Superior temporal gyrus (tissue), 1 donor: ENCODE data around the gene HIVEP2.

Source experiments
- DNase-seq: peaks from one replicate; pipeline ENCODE4 v3.0.0-alpha.2; 2016; ENCODE audit errors: extremely low spot score

Gene HIVEP2

DNA sequence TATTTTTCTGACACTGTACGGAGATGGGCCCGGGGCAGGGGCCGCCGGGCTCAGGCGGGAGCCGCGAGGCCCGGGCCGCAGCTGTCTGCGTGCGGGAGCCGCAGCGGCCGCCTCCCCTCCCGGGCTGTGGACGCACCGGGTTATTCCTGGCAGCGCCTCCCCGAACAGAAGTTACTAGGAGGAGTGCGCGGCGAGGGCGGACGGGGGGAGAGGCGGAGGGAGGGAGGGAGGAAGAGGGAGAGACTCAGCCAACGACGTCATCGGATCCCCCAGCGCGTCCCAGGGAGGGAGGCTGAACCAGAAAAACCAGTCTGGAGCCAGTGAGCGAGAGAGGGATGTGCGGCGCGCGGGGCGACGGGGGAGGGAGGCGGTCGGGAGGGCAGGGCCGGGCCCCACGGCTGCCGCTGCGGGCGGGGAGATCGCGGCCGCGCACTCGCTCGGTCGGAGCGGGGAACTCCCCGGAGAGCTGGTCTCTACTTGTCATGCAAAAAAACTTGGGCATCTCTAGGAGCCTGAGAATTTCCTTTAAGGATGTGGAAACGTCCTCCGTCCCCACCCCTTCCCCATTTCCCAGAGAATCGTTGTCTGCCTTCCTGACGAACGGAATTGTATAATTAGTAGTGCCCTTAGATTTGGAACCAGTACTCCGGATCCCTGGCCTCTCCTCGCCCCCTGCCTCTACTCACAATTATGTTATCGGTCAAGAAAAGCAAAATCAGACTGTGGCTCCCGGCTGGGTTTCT is 1.4 kb upstream of the HIVEP2 start:
- DNase-seq = peak; percentile 95

- peak; percentile 56 for DNase-seq
Observed at GRCh38 chr6:142945446-142946180, 637 bp upstream of the HIVEP2 start.

- DNase-seq = peak; percentile 73
Observed at GRCh38 chr6:142944124-142945048, 590 bp downstream of the HIVEP2 start.

DNA sequence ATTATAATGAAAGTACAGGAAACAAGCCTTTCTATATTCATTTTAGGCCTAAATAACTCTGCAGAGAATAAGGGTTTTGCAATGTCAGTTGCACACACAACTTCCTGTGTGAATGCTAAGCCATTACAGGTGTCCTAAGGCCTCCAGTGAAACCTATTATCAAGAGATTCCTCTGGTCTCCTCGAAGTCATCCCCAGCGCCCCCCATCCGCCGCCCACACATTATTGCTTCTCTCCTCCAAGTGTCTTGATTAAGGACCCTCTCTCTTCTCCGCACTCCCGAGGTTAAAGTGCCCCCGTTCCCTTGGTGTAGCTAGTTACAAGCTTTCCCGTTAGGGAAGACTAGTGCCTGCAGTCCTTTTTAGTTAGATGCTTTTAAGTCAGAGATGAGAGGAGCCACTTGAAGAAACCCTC is 1.3 kb downstream of the HIVEP2 start:
- peak; percentile 76 for DNase-seq

DNA sequence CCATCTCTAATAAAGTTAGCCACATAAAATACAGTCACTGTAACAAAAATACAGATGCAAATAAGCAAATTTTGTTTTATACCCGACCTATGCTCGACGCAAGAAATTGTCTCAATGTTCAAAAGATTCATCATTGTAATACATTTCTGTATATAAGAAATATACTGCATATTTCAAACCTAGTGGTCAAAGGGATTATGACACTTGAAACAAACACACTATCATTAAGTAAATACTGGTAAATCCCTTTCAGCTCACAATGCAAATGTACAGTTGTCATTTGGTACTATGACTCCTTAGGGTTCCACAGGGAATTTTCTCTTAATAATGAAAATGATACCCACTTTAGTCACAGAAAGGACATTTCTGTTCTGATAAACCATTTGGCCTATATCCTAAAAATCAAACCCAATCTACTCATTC is 2.2 kb downstream of the HIVEP2 start:
- DNase-seq = peak; percentile 81

GRCh38 chr6:142942238-142942637 is 2.7 kb downstream of the HIVEP2 start:
- DNase-seq = peak; percentile 56

DNA sequence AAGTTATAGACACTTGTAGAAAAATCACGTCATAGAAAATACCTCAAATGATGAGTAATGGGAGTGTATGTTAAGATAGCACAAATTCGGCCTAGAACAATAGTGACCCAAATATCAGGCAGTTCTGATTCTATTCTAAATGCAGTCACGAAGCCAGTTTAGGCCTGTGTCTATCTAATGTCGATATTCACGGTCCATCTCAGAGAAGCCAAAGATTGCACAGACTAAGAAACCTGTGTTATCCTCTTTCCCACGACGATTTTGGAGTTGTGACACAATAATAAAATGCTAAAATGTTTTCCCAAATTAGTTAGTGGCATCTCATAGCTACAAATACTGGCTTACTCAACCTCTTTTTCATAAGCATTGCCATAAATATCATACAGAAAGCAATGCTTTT is 4.0 kb downstream of the HIVEP2 start:
- peak; percentile 55 for DNase-seq

DNA sequence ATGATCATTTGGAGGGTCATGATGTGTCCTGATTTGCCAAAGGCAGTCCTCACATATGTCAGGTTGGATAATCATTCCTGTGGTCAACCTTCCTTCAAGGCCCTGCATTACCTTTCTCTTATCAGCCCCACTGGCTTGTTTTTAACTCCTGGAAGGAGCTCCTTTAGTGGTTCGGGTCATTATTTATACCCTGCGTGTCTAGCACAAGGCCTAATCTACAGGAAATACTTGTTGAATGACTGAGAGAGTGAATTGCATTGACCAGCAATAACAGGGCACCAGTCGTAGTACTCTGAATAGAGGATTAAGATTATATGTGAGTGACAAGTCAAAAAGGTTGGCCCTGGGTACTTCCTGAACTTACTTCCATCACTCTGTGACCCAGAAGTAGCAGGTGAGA is 4.5 kb downstream of the HIVEP2 start:
- no peak for DNase-seq

GRCh38 chr6:142938510-142938909 is 6.5 kb downstream of the HIVEP2 start:
- no peak for DNase-seq

DNA sequence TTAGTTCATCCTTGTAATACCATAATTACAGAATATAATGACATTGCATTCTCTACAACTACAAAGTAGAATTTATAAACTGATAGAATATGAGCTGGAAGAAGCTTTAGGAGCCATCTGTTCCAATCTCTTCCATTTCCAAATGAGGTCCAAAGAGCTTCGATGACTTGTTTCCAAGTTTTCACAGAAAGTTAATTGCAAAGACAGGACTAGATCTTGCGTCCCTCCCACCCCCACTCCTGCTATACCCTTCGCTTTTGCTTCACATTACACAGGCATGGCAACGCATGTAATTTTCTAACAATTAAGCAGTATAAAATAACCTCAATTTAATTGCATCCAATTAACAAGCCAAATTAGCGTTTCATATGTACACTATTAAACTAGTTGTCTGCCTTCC is 7.0 kb downstream of the HIVEP2 start:
- DNase-seq = no peak

DNA sequence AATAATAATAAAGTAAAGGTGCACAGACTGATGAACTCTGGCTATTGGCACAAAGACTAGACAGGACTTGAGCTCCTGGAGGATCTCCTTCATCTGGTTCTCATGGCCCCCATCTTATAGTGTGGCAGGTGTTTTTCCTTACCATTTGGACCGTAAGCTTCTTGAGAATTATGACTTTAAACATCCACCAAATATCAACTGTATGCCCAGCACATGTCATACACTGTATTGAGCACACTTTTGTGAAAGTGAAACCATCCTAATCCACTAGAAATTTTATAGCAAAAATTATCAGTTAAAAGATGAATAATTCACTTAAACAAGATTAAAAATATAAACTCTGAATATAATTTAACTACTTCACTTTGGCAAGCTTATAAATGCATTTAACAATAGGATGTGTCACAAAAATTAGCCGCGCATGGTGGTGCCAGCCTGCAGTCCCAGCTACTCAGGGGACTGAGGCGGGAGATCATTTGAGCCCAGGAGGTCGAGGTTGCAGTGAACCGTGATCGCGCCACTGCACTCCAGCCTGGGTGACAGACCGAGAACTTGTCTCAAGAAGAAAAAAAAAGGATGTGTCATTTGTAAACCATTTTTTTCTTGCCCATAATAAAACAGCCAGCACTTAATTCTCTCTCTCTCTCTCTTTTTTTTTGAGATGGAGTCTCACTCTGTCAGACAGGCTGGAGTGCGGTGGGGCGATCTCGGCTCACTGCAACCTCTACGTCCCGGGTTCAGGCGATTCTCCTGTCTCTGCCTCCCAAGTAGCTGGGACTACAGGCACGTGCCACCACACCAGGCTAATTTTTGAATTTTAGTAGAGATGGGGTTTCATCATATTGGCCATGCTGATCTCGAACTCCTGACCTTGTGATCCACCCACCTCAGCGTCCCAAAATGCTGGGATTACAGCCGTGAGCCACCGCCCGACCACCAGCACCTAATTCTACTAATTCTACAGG is 9.1 kb downstream of the HIVEP2 start:
- DNase-seq = no peak

GRCh38 chr6:142934599-142934998 is 10.4 kb downstream of the HIVEP2 start:
- no peak for DNase-seq

GRCh38 chr6:142934106-142934505 is 10.9 kb downstream of the HIVEP2 start:
- no peak for DNase-seq

GRCh38 chr6:142933701-142934100 is 11.3 kb downstream of the HIVEP2 start:
- DNase-seq = no peak

DNA sequence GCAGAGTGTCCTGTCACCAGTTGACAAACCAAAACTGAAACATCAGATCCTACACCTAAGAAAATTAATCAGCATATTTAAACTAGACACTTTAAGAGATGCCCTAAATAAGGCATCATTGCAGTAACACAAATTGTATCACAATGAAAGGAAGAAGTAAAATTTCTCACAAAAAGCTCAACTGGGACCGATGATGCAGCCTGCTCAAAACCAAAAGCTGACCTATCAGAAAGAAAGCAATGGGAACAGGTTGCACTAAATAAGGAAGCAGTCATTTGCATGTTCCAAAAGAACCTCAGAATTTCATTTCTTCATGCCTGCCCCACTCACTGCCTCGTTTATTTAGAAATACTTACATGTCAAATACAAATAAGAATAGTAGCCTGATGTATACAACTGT is 12.1 kb downstream of the HIVEP2 start:
- DNase-seq = no peak

GRCh38 chr6:142929751-142930358 is 15.1 kb downstream of the HIVEP2 start:
- DNase-seq = no peak

- DNase-seq = peak; percentile 43
Observed at GRCh38 chr6:142927904-142928303, 17.1 kb downstream of the HIVEP2 start.

DNA sequence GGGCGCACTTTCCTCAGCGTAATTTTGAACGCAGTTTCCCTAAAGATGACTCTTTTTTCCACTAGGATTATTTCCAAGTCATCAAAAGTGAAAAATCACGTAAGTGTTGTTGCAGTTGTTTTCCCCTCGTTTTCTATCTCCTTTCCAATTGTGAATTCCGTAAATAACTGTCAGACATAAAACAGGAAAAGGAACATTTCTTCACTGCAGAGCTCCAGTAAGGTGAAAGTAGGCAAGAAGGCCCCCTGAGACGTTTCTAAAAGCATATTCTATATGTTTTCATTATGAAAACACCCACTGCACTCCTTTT is 17.8 kb downstream of the HIVEP2 start:
- DNase-seq = peak; percentile 67

- DNase-seq = peak; percentile 84
Observed at GRCh38 chr6:142926494-142927270, 18.3 kb downstream of the HIVEP2 start.

GRCh38 chr6:142926177-142926493 is 18.8 kb downstream of the HIVEP2 start:
- peak; percentile 68 for DNase-seq
